ENCODE measurements around the gene CDH23. TPM values are rescaled to one million over a fixed set of nuclear protein-coding genes. Genes with fewer than 3 reads are reported as not detected.

The CDH23 gene
- total RNA-seq, 2 experiments from 2014 or later: 4.7 to 4.9 TPM

GRCh38 chr10:71489077-71489476 lies 92.4 kb downstream of the CDH23 start:
- DNase-seq: no peak
- no peak overlapping the region for H3K27ac Mint-ChIP-seq
- peaks cover 5% of the 10 kb centered on the region for H3K4me1 Mint-ChIP-seq (ENCODE audit: low read depth)
- no peak overlapping the region for H3K4me3 Mint-ChIP-seq
- ATAC-seq: no peak
- ChIA-PET CTCF (no interaction called here), POLR2A (no interaction called here)
- peaks cover 4% of the 10 kb centered on the region for H3K9me3 Mint-ChIP-seq (ENCODE audit: insufficient read depth)
- peaks cover 3% of the 10 kb centered on the region for H3K27me3 Mint-ChIP-seq (ENCODE audit: low read depth)
- no peaks in the 10 kb centered on the region for H3K36me3 Mint-ChIP-seq (ENCODE audit: low read depth)

GRCh38 chr10:71492872-71493271 lies 96.2 kb downstream of the CDH23 start:
- ChIA-PET CTCF (interaction anchor here (0.6 kb wide), 1 partner anchor 77 kb away, joined by 3 read pairs; no protein-coding TSS in a partner anchor), POLR2A (no interaction called here)
- peaks cover 5% of the 10 kb centered on the region for H3K27me3 Mint-ChIP-seq (ENCODE audit: low read depth)
- DNase-seq (no peak), ATAC-seq (no peak)
- no peaks in the 10 kb centered on the region for H3K36me3 Mint-ChIP-seq (ENCODE audit: low read depth)
- H3K27ac Mint-ChIP-seq: no peak overlapping the region
- peaks cover 4% of the 10 kb centered on the region for H3K9me3 Mint-ChIP-seq (ENCODE audit: insufficient read depth)
- no peak overlapping the region for H3K4me3 Mint-ChIP-seq
- H3K4me1 Mint-ChIP-seq (ENCODE audit: low read depth): peaks cover 15% of the 10 kb centered on the region

DNA sequence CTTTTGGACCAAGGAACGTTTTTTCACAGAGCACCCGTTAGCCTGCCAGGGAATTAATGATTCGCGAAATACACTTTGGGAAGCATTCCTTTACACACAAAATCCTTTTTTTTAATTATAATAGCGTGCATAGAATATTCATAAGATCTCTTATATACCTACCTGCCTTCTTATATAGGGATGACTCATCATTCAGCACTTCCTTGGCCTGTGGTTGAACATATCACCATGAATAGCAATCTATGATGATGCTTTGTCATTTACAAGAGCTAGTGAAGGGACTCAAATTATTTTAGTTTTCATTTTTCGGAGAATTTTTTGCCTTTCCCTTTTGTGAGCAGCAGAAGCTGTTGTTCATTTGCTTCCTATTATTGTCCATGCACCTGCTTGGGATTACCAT lies 97.0 kb downstream of the CDH23 start:
- H3K4me3 Mint-ChIP-seq: no peak overlapping the region
- H3K9me3 Mint-ChIP-seq (ENCODE audit: insufficient read depth): peaks cover 4% of the 10 kb centered on the region
- H3K36me3 Mint-ChIP-seq (ENCODE audit: low read depth): no peaks in the 10 kb centered on the region
- DNase-seq (no peak), ATAC-seq (no peak)
- CTCF ChIA-PET: interaction anchor here (1.2 to 1.3 kb wide), 2 partner anchors 15 to 203 kb away, joined by 3 read pairs; no protein-coding TSS in a partner anchor
- H3K27ac Mint-ChIP-seq: no peak overlapping the region
- POLR2A ChIA-PET: no interaction called here
- H3K4me1 Mint-ChIP-seq (ENCODE audit: low read depth): peaks cover 15% of the 10 kb centered on the region
- peaks cover 7% of the 10 kb centered on the region for H3K27me3 Mint-ChIP-seq (ENCODE audit: low read depth)

GRCh38 chr10:71494476-71494875 lies 97.8 kb downstream of the CDH23 start:
- Mint-ChIP-seq H3K4me1 (ENCODE audit: low read depth) (peaks cover 15% of the 10 kb centered on the region), H3K27me3 (ENCODE audit: low read depth) (peaks cover 5% of the 10 kb centered on the region), H3K36me3 (ENCODE audit: low read depth) (no peaks in the 10 kb centered on the region), H3K27ac (no peak overlapping the region), H3K4me3 (no peak overlapping the region), H3K9me3 (ENCODE audit: insufficient read depth) (no peaks in the 10 kb centered on the region)
- no peak for ATAC-seq
- CTCF ChIA-PET: interaction anchor here (1.2 to 1.3 kb wide), 2 partner anchors 14 to 203 kb away, joined by 3 read pairs; no protein-coding TSS in a partner anchor
- POLR2A ChIA-PET: no interaction called here
- DNase-seq: no peak

DNA sequence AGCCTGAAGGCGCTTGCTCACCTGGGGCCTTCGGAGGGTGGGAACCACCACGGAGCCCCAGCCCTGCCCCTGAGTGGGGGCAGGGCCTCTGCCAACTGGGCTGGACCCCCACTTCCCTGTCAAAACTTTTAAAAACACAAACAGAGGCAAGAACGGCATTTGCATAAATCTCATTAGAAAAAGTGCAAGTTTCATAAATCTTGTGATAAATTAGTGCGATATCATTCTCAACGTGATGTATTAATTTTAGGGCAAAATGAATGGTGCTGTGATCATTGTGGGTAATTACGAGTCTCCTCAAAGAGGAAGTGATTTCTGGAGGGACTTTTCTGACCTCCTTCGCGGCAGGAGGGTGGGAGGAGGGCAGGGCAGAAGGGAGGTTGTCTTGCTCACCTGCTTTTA lies 98.3 kb downstream of the CDH23 start:
- CTCF ChIA-PET: interaction anchor here (2.3 kb wide), 1 partner anchor 8 kb away, joined by 10 read pairs; no protein-coding TSS in a partner anchor
- ATAC-seq (no peak), DNase-seq (no peak)
- H3K4me3 Mint-ChIP-seq: no peak overlapping the region
- no peaks in the 10 kb centered on the region for H3K9me3 Mint-ChIP-seq (ENCODE audit: insufficient read depth)
- no peaks in the 10 kb centered on the region for H3K36me3 Mint-ChIP-seq (ENCODE audit: low read depth)
- H3K27ac Mint-ChIP-seq: no peak overlapping the region
- peaks cover 15% of the 10 kb centered on the region for H3K4me1 Mint-ChIP-seq (ENCODE audit: low read depth)
- POLR2A ChIA-PET: no interaction called here
- H3K27me3 Mint-ChIP-seq (ENCODE audit: low read depth): peaks cover 4% of the 10 kb centered on the region

- H3K4me3 Mint-ChIP-seq: no peak overlapping the region
- peaks cover 4% of the 10 kb centered on the region for H3K27me3 Mint-ChIP-seq (ENCODE audit: low read depth)
- H3K9me3 Mint-ChIP-seq (ENCODE audit: insufficient read depth): no peaks in the 10 kb centered on the region
- H3K27ac Mint-ChIP-seq: no peak overlapping the region
- DNase-seq: no peak
- ChIA-PET CTCF (interaction anchor here (1.2 to 2.3 kb wide), 2 partner anchors 10 to 73 kb away, joined by 3 to 10 read pairs; no protein-coding TSS in a partner anchor), POLR2A (no interaction called here)
- H3K4me1 Mint-ChIP-seq (ENCODE audit: low read depth): peaks cover 15% of the 10 kb centered on the region
- H3K36me3 Mint-ChIP-seq (ENCODE audit: low read depth): no peaks in the 10 kb centered on the region
- ATAC-seq: no peak
Observed at GRCh38 chr10:71496927-71497762, 100.4 kb downstream of the CDH23 start.

GRCh38 chr10:71497763-71498326 lies 101.1 kb downstream of the CDH23 start:
- ATAC-seq (no peak), DNase-seq (no peak)
- Mint-ChIP-seq H3K27ac (no peak overlapping the region), H3K4me3 (no peak overlapping the region), H3K4me1 (ENCODE audit: low read depth) (peaks cover 15% of the 10 kb centered on the region), H3K27me3 (ENCODE audit: low read depth) (peaks cover 8% of the 10 kb centered on the region), H3K9me3 (ENCODE audit: insufficient read depth) (no peaks in the 10 kb centered on the region), H3K36me3 (ENCODE audit: low read depth) (no peaks in the 10 kb centered on the region)
- ChIA-PET POLR2A (no interaction called here), CTCF (interaction anchor here (1.2 kb wide), 1 partner anchor 73 kb away, joined by 3 read pairs; no protein-coding TSS in a partner anchor)

GRCh38 chr10:71501402-71501801 lies 104.7 kb downstream of the CDH23 start:
- no peak for DNase-seq
- Mint-ChIP-seq H3K27me3 (ENCODE audit: low read depth) (peaks cover 8% of the 10 kb centered on the region), H3K4me3 (no peak overlapping the region), H3K4me1 (ENCODE audit: low read depth) (no peaks in the 10 kb centered on the region), H3K36me3 (ENCODE audit: low read depth) (no peaks in the 10 kb centered on the region), H3K27ac (no peak overlapping the region), H3K9me3 (ENCODE audit: insufficient read depth) (no peaks in the 10 kb centered on the region)
- ATAC-seq: no peak
- POLR2A ChIA-PET: interaction anchor here (0.7 kb wide), 1 partner anchor 120 kb away, joined by 3 read pairs; no protein-coding TSS in a partner anchor
- CTCF ChIA-PET: no interaction called here

DNA sequence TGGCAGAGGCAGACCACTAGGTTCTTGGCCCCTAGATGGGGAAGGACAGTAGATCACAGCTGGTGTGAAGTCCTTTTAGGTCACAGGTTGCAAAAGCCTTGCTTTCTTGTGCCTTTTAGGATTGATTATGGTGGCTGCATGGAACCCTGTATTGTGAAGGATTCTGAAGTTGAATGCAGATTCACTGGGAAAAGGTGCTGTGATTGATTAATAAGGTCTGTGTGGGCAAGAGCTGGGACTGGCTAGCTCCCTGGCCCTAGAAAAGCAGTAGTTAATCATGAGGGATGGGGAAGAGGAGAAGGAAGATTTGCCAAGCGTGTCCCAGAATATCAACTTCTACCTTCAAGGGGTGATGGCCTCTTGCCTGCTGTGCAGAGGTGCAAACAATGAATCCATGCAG lies 105.5 kb downstream of the CDH23 start:
- peaks cover 8% of the 10 kb centered on the region for H3K27me3 Mint-ChIP-seq (ENCODE audit: low read depth)

GRCh38 chr10:71502851-71503250 lies 106.1 kb downstream of the CDH23 start:
- POLR2A ChIA-PET: no interaction called here
- no peaks in the 10 kb centered on the region for H3K4me1 Mint-ChIP-seq (ENCODE audit: low read depth)
- CTCF ChIA-PET: no interaction called here
- ATAC-seq (no peak), DNase-seq (no peak)
- peaks cover 6% of the 10 kb centered on the region for H3K27me3 Mint-ChIP-seq (ENCODE audit: low read depth)
- no peak overlapping the region for H3K4me3 Mint-ChIP-seq
- H3K9me3 Mint-ChIP-seq (ENCODE audit: insufficient read depth): no peaks in the 10 kb centered on the region
- H3K36me3 Mint-ChIP-seq (ENCODE audit: low read depth): no peaks in the 10 kb centered on the region
- H3K27ac Mint-ChIP-seq: no peak overlapping the region

More for the DNA sequence above, 105.5 kb downstream of the CDH23 start:
- DNase-seq: no peak
- ChIA-PET CTCF (no interaction called here), POLR2A (no interaction called here)
- H3K4me3 Mint-ChIP-seq: no peak overlapping the region
- no peak overlapping the region for H3K27ac Mint-ChIP-seq
- H3K36me3 Mint-ChIP-seq (ENCODE audit: low read depth): no peaks in the 10 kb centered on the region
- no peaks in the 10 kb centered on the region for H3K4me1 Mint-ChIP-seq (ENCODE audit: low read depth)
- H3K9me3 Mint-ChIP-seq (ENCODE audit: insufficient read depth): no peaks in the 10 kb centered on the region
- ATAC-seq: no peak

- POLR2A ChIA-PET: no interaction called here
- Mint-ChIP-seq H3K36me3 (ENCODE audit: low read depth) (no peaks in the 10 kb centered on the region), H3K27ac (no peak overlapping the region), H3K27me3 (ENCODE audit: low read depth) (peaks cover 6% of the 10 kb centered on the region), H3K4me1 (ENCODE audit: low read depth) (no peaks in the 10 kb centered on the region), H3K9me3 (ENCODE audit: insufficient read depth) (no peaks in the 10 kb centered on the region), H3K4me3 (no peak overlapping the region)
- CTCF ChIA-PET: interaction anchor here (0.7 kb wide), 1 partner anchor 45 kb away, joined by 3 read pairs; no protein-coding TSS in a partner anchor
- ATAC-seq (no peak), DNase-seq (no peak)
Observed at GRCh38 chr10:71504168-71504567, 107.4 kb downstream of the CDH23 start.

- ChIA-PET POLR2A (no interaction called here), CTCF (interaction anchor here (0.7 kb wide), 1 partner anchor 44 kb away, joined by 3 read pairs; no protein-coding TSS in a partner anchor)
- ATAC-seq (no peak), DNase-seq (no peak)
- no peaks in the 10 kb centered on the region for H3K4me1 Mint-ChIP-seq (ENCODE audit: low read depth)
- no peaks in the 10 kb centered on the region for H3K9me3 Mint-ChIP-seq (ENCODE audit: insufficient read depth)
- H3K27me3 Mint-ChIP-seq (ENCODE audit: low read depth): peaks cover 6% of the 10 kb centered on the region
- no peak overlapping the region for H3K27ac Mint-ChIP-seq
- no peaks in the 10 kb centered on the region for H3K36me3 Mint-ChIP-seq (ENCODE audit: low read depth)
- no peak overlapping the region for H3K4me3 Mint-ChIP-seq
Observed at GRCh38 chr10:71504570-71504969, 107.8 kb downstream of the CDH23 start.

Measured in activated CD8-positive, alpha-beta T cell treated with anti-CD3 and anti-CD28 coated beads, Interleukin-2, amount 10 ng/mL, durations not matched to agents 7 days and 5 days (primary cell).